Left ventricle myocardium inferior (tissue), 1 donor: Measurements from ENCODE around the gene CRACR2B. TPM values are rescaled to one million over a fixed set of nuclear protein-coding genes. Genes with fewer than 3 reads are reported as not detected.
A peak's percentile ranks its signal among the peaks of the same experiment; 100 is the strongest.

Experiments used
- DNase-seq: peaks from one replicate; pipeline ENCODE4 v3.0.0-alpha.2; 2020
- H3K27ac ChIP-seq: fragments of 200-600 bp; replicated peaks from 2 replicates; pipeline ENCODE4 v1.8.0; 2021
- H3K27me3 ChIP-seq: fragments of 200-600 bp; 2 replicates; pipeline ENCODE4 v1.8.0; 2021; ENCODE audit warnings: low read depth
- H3K36me3 ChIP-seq: fragments of 200-600 bp; 2 replicates; pipeline ENCODE4 v1.8.0; 2021
- H3K4me1 ChIP-seq: fragments of 200-600 bp; 2 replicates; pipeline ENCODE4 v1.8.0; 2021
- H3K4me3 ChIP-seq: fragments of 200-600 bp; 2 replicates; pipeline ENCODE4 v1.8.0; 2021; ENCODE audit warnings: mild to moderate bottlenecking, moderate library complexity
- H3K9me3 ChIP-seq: fragments of 200-600 bp; replicated peaks from 2 replicates; pipeline ENCODE4 v1.8.0; 2021
- intact Hi-C: fragments of 100-400 bp; cut with micrococcal nuclease; formaldehyde crosslinking; loops from one replicate; pipeline ENCODE4 v1.11.0; 2022
- total RNA-seq: library from RNA; stranded (reverse); fragmentation: NEBNext Ultra II Directional; extraction: Animal tissue kit (Norgen Biotek cat#: 25700); gene quantifications from one replicate; pipeline ENCODE4 v1.2.1, GENCODE V29; 2021
- TF ChIP-seq, protein P1 (sequence below): fragments of 200-600 bp; IDR thresholded peaks from 2 replicates; pipeline ENCODE4 v1.8.0; 2021; ENCODE audit warnings: antibody characterized with exemption, mild to moderate bottlenecking, borderline replicate concordance
- donor health status: DM: no; HTN: yes; CAD: no; lungs with severe emphysema.

Gene CRACR2B
- total RNA-seq, 1 donor from 2014 or later: 23.2 TPM

DNA sequence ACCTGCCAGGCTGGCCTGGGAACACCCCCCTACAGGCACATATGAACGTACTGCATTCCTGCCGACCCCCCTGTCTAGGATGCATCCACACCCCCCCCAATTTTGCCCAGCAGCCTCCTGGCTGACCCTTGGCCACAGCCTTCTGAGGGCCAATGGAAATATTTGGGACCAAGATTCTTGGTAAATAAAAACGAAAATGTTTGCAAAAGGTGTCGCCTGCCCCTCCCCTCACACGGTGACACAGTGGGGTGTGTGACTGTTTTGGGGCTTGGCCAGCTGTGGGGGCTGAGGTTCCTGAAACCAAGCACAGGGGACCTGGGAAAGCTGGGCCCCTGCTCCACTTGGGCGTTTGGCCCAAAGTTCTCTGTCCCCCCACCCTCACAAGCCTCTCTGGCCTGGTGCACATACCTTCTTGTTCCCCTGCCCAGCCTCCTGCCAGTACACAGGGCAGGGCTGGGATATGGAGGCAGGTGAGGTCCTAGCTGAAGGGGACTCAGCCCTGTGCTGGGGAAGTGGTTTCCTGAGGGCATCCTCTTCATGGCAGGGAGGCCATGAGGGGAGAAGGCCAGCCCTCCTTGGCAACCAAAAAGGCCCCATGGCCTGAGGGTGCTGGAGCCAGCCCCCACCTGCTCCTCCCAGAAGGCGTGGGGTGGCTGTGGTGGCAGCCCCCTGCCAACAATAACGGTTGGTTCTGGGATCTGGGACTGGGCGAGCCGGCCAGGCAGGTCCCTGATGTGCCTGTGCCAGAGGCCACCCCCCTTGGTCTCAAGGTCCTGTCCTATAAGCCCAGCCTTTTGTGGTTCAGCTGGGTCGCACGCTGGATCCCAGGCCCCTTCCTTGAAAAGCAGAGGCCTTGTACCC, 2.1 kb upstream of the CRACR2B start:
- Histone ChIP-seq H3K27me3 (no peaks in the 10 kb centered on the region), H3K36me3 (peaks cover 43% of the 10 kb centered on the region), H3K9me3 (no peaks in the 10 kb centered on the region), H3K4me3 (no peak overlapping the region), H3K27ac (peak overlapping the region; percentile 92), H3K4me1 (peaks cover 88% of the 10 kb centered on the region)
- DNase-seq: no peak
- intact Hi-C loops: no loop called here
- TF ChIP-seq, protein P1, sequence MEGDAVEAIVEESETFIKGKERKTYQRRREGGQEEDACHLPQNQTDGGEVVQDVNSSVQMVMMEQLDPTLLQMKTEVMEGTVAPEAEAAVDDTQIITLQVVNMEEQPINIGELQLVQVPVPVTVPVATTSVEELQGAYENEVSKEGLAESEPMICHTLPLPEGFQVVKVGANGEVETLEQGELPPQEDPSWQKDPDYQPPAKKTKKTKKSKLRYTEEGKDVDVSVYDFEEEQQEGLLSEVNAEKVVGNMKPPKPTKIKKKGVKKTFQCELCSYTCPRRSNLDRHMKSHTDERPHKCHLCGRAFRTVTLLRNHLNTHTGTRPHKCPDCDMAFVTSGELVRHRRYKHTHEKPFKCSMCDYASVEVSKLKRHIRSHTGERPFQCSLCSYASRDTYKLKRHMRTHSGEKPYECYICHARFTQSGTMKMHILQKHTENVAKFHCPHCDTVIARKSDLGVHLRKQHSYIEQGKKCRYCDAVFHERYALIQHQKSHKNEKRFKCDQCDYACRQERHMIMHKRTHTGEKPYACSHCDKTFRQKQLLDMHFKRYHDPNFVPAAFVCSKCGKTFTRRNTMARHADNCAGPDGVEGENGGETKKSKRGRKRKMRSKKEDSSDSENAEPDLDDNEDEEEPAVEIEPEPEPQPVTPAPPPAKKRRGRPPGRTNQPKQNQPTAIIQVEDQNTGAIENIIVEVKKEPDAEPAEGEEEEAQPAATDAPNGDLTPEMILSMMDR: no peak

DNA sequence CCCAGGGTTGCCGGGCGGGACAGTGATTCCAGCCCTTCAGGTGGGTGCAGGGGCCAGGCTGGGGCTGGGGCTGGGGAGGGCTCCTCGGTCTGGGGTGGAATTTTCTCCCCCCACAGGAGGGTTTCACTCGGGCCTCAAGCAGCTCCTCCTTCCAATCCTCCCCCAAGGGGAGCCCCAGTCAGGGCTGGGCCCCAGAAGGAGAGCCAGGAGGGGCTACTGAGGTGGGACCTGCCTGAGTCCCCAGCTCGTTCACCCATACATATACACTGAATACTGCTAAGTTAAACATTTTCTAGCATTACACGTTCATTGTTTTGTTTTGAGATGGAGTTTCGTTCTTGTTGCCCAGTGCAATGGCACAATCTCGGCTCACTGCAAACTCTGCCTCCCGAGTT, 1.5 kb upstream of the CRACR2B start:
- TF ChIP-seq, protein P1: no peak
- Histone ChIP-seq H3K36me3 (peaks cover 43% of the 10 kb centered on the region), H3K4me3 (peak overlapping the region; percentile 73), H3K27ac (peak overlapping the region; percentile 92), H3K27me3 (no peaks in the 10 kb centered on the region), H3K9me3 (no peaks in the 10 kb centered on the region), H3K4me1 (peaks cover 88% of the 10 kb centered on the region)
- no peak for DNase-seq
- intact Hi-C loops: no loop called here

DNA sequence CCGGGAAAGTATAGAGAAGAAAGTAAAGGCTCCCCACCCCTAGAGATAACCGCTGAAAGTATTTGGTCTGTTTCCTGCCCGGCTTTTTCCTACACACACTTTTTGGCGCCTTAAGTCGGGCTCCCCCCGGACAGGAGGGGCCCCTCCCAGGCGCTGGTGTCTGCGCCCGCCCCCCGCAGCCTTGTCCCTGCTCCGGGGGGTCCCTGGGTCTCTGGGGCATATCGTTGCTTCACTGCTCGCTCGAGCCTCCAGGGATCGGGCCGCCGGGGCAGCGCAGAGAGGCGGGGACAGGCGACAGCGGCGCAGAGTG, 928 bp upstream of the CRACR2B start:
- no peaks in the 10 kb centered on the region for H3K9me3 ChIP-seq
- TF ChIP-seq, protein P1: no peak
- intact Hi-C loops: no loop called here
- H3K27me3 ChIP-seq: no peaks in the 10 kb centered on the region
- peaks cover 42% of the 10 kb centered on the region for H3K36me3 ChIP-seq
- no peak for DNase-seq
- H3K4me3 ChIP-seq: peak overlapping the region; percentile 73
- H3K4me1 ChIP-seq: peaks cover 88% of the 10 kb centered on the region
- H3K27ac ChIP-seq: peak overlapping the region; percentile 92

DNA sequence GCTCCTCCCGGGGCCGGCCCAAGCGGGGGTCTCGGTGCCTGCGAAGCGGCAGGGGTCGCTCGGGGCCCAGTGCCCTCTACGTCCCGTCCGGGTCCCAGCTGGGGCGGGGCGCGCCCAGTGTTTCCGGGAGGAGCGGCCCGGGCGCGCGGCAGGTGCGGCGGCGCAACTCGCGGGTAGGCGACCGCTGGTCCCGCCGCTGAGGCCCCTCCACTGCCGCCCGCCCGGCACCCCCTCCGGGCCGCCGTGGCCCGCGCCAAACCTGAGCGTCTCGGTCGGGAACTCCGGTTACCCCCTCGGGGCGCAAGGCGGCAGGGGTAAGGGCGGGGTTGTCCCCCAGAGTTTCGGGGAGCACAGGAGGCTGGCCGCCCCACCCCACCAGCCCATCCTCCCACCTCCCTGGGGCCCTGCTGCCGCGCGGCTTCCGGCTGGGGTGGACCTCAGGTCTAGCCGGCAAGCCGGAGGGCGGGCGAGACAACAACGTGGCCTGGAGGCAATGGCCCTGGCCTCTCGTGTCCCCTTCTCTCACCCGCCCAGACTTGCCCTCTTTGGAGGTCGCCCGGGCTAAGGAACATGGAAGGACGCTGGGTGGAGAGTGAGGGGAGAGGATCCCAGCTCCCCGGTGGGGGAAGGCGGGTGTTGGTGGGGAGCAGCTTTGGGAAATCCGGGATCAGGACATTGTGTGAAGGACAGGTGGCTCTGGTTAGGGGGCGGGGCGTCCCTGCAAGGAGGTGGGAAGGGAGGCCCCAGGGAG, 398 bp upstream of the CRACR2B start:
- H3K4me3 ChIP-seq: peak overlapping the region; percentile 73

DNA sequence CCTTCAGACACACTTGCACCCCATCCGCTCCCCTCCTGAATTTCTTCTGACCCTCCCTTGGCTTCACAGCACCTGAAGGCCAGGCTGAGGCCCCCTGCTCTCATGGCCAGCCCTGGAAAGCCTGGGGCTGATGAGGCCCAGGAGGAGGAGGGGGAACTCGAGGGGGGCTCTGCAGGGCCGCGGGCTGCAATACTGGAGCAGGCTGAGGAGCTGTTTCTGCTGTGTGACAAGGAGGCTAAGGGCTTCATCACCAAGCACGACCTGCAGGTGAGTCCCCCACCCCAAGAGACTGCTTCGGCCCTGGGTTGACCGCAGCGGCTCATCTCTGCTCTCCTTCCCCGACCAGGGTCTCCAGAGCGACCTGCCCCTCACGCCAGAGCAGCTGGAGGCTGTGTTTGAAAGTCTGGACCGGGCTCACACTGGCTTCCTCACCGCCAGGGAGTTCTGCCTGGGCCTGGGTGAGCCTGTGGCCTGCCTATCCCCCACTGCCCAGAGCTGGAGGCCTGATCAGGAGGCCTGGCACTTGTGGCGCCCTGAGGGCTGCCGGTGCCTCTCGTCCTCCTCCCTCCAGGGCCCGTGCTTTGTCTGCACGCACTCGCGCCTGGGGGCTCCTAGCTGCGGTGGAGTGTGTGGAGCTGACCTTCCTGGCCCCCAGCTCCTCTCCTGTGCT, 922 bp downstream of the CRACR2B start:
- Histone ChIP-seq H3K9me3 (no peaks in the 10 kb centered on the region), H3K27ac (peak overlapping the region; percentile 92), H3K27me3 (no peaks in the 10 kb centered on the region), H3K4me1 (peaks cover 86% of the 10 kb centered on the region), H3K36me3 (peaks cover 24% of the 10 kb centered on the region), H3K4me3 (peak overlapping the region; percentile 73)
- TF ChIP-seq, protein P1: no peak
- intact Hi-C loops: no loop called here
- no peak for DNase-seq

More for the DNA sequence above, 398 bp upstream of the CRACR2B start:
- Histone ChIP-seq H3K27ac (peak overlapping the region; percentile 92), H3K4me1 (peaks cover 88% of the 10 kb centered on the region), H3K36me3 (peaks cover 37% of the 10 kb centered on the region), H3K27me3 (no peaks in the 10 kb centered on the region), H3K9me3 (no peaks in the 10 kb centered on the region)
- intact Hi-C loops: no loop called here
- no peak for DNase-seq
- TF ChIP-seq, protein P1: no peak
